ENCODE results near the gene LRMDA.

LRMDA gene

GRCh38 chr10:76067447-76067846 lies 636.0 kb downstream of the LRMDA start:
- peaks cover 4% of the 10 kb centered on the region for H3K27me3 Mint-ChIP-seq (ENCODE audit: low read depth)
- TF ChIP-seq CTCF (IDR thresholded peaks at IDR 0.05; ENCODE audit: unreplicated experiment in 3 of 3) = no peak
- peaks cover 14% of the 10 kb centered on the region for H3K36me3 Mint-ChIP-seq (ENCODE audit: low read depth)
- peaks cover 30% of the 10 kb centered on the region for H3K9me3 Mint-ChIP-seq
- H3K4me3 Mint-ChIP-seq = no peak overlapping the region
- peaks cover 37% of the 10 kb centered on the region for H3K4me1 Mint-ChIP-seq
- H3K27ac Mint-ChIP-seq = peak overlapping the region in 2 of 3 experiments; percentile 25

- H3K36me3 Mint-ChIP-seq (ENCODE audit: low read depth) = peaks cover 14% of the 10 kb centered on the region
- H3K4me3 Mint-ChIP-seq = peak overlapping the region in 1 of 3 experiments; percentile 31
- peak overlapping the region; percentile 81 to 94 (median 86) for H3K27ac Mint-ChIP-seq
- H3K4me1 Mint-ChIP-seq = peaks cover 49% of the 10 kb centered on the region
- peaks cover 4% of the 10 kb centered on the region for H3K27me3 Mint-ChIP-seq (ENCODE audit: low read depth)
- H3K9me3 Mint-ChIP-seq = peaks cover 30% of the 10 kb centered on the region
- no peak for TF ChIP-seq CTCF (IDR thresholded peaks at IDR 0.05; ENCODE audit: unreplicated experiment in 3 of 3)
Measured at GRCh38 chr10:76068856-76069255, 637.4 kb downstream of the LRMDA start.

- H3K27ac Mint-ChIP-seq = peak overlapping the region; percentile 81 to 94 (median 86)
- peaks cover 30% of the 10 kb centered on the region for H3K9me3 Mint-ChIP-seq
- no peaks in the 10 kb centered on the region for H3K27me3 Mint-ChIP-seq (ENCODE audit: low read depth)
- H3K4me3 Mint-ChIP-seq = peak overlapping the region in 1 of 3 experiments; percentile 26
- H3K4me1 Mint-ChIP-seq = peaks cover 63% of the 10 kb centered on the region
- peaks cover 14% of the 10 kb centered on the region for H3K36me3 Mint-ChIP-seq (ENCODE audit: low read depth)
- TF ChIP-seq CTCF (IDR thresholded peaks at IDR 0.05; ENCODE audit: unreplicated experiment in 3 of 3) = no peak
Measured at GRCh38 chr10:76070916-76071315, 639.5 kb downstream of the LRMDA start.

- Mint-ChIP-seq H3K4me3 (peak overlapping the region in 2 of 3 experiments; percentile 9 to 18), H3K9me3 (peaks cover 26% of the 10 kb centered on the region), H3K36me3 (ENCODE audit: low read depth) (peaks cover 14% of the 10 kb centered on the region), H3K27ac (peak overlapping the region; percentile 81 to 94 (median 86)), H3K27me3 (ENCODE audit: low read depth) (no peaks in the 10 kb centered on the region), H3K4me1 (peaks cover 70% of the 10 kb centered on the region)
- no peak for TF ChIP-seq CTCF (IDR thresholded peaks at IDR 0.05; ENCODE audit: unreplicated experiment in 3 of 3)
Measured at GRCh38 chr10:76071653-76072365, 640.4 kb downstream of the LRMDA start.

- Mint-ChIP-seq H3K27me3 (ENCODE audit: low read depth) (no peaks in the 10 kb centered on the region), H3K27ac (peak overlapping the region; percentile 81 to 94 (median 86)), H3K4me3 (no peak overlapping the region), H3K36me3 (ENCODE audit: low read depth) (peaks cover 10% of the 10 kb centered on the region), H3K4me1 (peaks cover 75% of the 10 kb centered on the region), H3K9me3 (peaks cover 22% of the 10 kb centered on the region)
- TF ChIP-seq CTCF (IDR thresholded peaks at IDR 0.05; ENCODE audit: unreplicated experiment in 3 of 3) = no peak
Measured at GRCh38 chr10:76072384-76072783, 641.0 kb downstream of the LRMDA start.

GRCh38 chr10:76073524-76073923 lies 642.1 kb downstream of the LRMDA start:
- Mint-ChIP-seq H3K4me3 (no peak overlapping the region), H3K4me1 (peaks cover 78% of the 10 kb centered on the region), H3K36me3 (ENCODE audit: low read depth) (no peaks in the 10 kb centered on the region), H3K27me3 (ENCODE audit: low read depth) (no peaks in the 10 kb centered on the region), H3K9me3 (peaks cover 11% of the 10 kb centered on the region), H3K27ac (peak overlapping the region; percentile 65 to 81 (median 75))
- no peak for TF ChIP-seq CTCF (IDR thresholded peaks at IDR 0.05; ENCODE audit: unreplicated experiment in 3 of 3)
